NCI-H510A (cell line): Measurements from ENCODE around the gene PRRT4.

ENCODE experiments used
- DNase-seq: peaks from one replicate; lab custom pipeline; 2025; lab: John Stamatoyannopoulos, UW

The PRRT4 gene

DNA sequence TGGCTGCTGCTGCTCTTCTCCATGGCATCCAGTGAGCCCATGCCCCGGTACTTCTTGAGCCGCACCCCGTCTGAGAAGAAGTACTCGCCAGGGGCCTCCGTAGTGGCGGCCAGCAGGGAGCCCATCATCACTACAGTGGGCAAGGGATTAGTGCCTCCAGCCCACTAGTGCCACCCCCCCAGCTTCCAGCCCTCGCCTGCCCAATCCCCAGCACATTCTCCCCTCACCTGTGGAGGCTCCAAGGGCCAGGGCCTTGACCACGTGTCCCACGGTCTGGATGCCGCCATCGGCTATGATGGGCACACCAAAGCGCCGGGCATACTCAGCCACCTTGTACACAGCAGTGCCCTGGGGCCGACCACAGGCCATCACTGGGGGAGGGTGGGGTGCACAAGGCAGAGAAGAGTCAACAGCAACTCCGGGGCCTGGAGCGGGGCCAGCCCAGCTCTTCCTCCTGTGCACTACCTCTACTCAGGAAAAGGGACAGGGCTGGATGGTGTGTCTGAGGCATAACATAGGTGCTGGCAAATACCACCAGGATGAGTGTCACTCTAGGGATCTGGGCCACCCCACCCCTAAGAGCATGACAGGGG lies 33.5 kb upstream of the PRRT4 start:
- no peak for DNase-seq

DNA sequence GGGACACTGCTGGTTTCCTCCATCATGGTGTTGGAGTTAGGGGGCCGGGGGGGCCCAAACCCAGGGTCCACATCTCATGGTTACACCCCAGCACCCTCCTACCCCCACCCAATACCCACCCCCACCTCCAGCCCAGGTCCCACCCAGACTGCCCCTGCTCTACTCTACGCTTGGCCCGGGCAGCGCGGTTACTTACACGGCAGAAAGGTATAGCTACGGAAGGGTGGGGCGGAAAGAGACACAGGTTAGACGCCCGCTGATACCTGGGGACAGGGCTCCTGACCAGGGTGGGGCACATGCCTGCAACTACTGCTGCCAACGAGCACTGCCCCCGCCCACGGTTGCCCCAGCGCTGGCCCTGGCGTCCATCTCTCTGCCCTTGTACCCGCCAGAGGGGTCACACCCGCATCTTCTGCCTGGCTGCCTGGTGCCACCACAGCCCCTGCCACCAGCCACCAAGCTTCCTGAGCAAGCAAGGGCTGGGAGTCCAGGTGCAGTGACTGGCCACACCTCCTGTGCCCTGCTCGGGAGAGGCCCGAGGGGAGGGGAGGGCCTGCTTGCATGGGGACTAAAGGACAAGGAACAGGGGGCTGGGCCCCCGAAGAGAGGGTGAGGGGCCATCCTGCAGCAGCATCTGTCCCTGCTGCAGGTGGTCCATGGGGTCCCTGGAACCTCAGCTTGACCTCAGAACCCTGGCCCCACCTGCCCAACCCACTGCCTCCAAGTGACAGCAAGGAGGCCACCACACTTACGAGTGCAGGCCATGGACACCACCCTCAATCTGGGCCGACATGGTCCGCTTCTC lies 32.2 kb upstream of the PRRT4 start:
- DNase-seq: no peak

DNA sequence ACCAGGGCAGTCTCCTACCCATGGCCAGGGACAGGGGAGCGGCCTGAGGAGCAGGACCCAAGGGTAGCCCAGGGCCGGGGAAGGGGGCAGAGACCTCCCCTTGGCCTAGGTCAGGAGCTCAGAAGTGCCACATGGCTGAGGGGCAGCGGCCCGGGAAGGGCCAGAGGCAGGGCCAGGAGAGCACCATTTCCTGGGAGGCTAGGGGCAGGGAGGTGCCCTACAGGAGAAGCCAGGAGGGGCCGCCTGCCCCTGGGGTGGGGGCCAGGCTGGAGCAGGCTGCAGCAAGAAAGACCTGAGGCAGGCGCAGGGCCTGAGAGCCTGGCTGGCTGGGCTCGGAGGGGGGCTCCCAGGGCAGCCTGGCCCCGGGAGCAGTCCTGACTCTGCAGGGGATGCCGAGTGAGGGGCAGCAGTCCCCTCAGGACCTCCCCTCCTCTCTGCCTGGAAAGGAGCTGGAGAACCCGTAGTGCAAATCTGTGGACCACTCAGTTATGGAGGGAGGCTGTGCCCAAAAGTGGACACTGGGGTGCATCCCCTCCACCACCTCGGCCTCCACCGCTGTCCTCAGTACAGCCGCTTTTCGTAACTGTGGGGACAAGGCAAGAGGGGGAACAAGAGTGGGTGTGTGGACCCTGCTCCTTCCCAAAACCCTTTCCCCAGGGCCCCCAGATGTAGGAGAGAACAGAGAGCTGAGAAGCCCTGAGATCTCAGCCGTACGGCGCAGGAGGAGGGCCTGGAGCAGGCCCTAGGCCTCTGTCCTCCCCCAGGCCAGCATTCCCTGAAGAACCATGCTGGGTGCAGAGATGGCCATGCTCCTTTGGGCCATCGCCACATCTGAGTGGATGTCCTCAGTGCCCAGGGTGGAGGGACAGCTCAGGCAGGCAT lies 31.2 kb upstream of the PRRT4 start:
- DNase-seq: no peak

DNA sequence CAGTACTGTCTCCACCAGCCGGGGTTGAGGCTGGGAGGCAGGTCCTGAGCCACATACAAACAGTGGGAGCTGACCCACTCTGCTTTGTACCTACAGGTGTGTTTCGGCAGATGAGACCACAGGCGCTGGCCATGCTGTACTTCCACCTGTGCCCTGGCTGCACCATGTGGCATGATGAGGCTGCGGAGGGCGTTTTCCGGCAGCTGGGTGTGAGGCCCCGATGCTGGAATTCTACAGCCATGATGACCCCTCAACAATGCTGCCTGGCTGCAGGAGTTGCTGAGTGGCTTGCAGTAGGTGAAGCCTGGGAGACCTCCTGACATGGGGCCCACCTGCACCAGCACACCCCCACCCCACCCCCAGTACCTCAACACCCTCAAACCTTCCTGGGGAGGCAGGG lies 30.3 kb upstream of the PRRT4 start:
- DNase-seq: no peak

DNA sequence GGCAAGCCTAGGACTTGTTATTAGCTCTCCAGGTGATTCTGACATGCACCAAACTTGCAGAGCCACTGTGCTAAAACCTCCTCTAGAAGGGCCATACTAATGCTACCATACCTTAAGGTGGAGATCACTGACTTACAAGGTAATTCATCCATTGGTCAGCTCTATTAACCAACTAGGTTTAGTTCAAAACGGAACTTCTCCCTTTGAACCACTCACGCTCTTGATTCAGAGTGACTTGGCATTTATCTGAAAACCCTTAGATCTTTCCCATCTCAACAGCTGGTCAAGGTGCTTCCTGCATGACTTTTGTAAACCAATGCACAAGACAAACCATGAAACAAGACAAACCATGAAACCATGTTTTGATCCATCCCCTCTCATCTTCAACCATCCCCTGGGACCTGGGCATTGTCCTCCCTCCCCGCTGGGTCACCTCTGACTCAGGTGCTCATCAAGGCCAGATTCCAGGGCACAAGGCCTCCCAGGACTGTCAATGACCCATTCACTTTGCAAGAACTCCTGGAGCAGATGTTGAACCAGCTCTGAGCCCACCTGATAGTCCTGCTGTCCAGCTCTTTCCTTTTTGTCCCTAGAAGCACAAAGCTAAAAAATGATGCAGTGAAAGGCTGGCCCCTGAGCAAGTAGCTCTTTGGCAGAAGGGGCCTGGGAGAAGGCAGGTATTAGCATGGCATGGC lies 29.5 kb upstream of the PRRT4 start:
- no peak for DNase-seq

DNA sequence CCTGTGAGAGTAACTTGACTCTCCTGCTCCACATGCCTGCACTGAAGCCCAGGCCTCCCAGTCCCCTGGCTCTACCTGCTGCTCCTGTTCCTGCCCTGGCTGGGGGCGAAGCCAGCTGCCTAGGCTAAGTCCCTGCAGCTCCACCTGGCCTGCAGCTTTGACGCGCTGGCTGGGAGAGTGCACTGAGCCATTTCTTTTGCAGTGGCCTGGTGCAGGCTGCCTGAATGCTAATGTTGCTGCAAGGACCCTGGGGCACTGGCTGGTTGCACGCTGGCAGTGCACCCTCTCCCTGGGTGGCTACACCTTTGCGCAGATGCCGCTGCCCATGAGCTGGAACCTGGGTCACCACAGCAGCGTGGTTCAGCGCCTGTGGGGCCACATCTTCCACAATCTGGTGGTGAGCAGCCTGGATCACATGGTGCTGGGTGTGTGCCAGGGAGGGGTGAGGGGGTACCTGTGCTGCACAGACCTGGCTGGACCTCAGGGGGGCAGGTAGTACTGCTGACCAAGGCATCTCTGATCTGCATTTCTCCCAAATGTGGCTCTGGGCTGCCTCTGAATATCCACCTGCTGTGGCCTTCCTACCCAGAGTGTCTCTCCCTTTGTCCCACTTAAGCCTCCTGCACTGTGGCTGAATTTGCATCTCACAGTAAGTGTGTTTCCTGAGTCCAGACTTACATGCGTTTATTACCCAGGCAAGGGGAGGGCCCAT lies 28.3 kb upstream of the PRRT4 start:
- DNase-seq: no peak

DNA sequence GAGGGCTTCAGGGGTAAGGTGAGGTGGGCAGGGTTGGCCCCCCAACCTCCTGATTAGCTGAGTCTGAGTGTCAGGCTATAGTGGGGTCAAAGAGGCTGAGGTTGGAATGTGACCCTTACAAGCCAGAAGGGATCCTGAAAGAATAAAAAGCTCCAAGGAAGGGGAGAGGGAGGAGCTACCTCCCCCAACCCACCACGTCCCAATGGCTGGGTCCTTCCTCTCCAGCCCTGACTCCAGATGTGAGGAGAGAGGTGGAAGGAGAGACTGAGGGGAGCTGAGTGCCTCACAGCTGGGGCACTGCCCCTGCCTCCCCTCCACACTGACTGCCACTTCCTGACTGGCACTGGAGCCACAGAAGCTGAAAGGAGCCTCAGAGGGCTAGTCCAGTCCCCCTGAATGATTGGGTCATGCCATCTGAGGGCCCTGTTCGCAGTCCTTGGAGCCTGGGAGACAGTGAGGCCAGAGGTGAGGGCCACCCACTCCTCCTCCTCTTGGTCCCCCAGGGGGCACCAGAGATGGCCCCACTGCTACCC lies 27.7 kb upstream of the PRRT4 start:
- DNase-seq: no peak

DNA sequence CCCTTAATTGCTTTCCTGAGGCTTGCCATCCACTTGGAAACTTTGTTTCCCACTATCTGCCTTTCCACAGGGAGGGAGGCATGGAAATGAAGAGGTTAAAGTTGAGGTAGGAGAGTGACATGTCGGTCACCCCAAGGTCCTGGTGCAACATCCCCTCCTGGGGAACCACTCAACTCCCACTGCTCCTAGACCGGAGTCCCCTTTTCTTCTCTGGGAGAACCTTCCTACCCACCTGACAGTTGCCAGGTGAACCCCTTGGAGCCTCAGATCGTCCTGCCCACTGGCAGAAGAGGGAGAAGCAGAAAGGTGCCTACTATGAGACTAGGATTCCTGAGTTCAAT lies 26.6 kb upstream of the PRRT4 start:
- DNase-seq: no peak

DNA sequence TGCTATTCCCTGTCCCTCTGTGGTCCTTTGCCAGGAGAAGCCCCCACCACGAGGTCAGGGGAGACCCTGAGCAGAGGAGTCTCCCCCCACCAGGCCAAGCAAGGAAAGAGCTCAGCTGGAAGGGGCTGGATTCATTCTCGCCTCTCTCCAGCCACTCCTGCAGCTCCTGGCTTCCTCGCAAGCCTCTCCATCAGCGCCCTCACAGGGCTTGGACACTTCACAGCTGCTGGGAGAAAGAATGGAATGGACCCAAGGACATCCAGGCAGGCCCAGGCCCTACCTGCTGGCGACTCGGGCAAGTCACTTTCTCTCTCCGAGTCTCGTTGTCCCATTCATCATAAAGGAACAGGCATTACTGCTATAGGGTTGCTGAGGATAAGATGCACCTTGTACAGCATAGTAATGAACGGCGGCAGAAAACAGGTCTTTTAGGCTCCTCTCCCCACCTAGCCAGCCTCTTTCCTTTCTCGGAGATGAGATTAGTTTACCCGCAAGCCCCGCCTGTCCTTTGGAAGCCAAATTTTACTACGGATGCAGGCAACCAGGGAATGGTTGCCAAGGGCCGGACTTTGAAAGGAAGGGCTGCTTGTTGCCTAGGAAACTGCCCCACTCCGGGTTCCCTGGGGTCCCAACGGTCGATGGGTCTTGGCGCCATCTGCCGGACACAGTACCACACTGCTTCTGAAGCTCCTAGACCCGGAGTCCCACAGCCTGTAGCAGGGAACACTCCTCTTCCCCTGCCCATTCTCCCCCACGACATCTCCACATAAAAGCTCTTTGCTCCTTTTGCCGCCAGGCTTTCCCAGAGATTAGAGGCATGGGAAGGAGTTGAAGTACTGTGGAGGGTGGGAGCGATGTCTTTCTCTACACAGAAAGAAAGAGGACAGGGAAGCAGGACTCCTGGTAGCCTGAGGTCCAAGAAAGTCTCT lies 26.0 kb upstream of the PRRT4 start:
- DNase-seq: no peak

DNA sequence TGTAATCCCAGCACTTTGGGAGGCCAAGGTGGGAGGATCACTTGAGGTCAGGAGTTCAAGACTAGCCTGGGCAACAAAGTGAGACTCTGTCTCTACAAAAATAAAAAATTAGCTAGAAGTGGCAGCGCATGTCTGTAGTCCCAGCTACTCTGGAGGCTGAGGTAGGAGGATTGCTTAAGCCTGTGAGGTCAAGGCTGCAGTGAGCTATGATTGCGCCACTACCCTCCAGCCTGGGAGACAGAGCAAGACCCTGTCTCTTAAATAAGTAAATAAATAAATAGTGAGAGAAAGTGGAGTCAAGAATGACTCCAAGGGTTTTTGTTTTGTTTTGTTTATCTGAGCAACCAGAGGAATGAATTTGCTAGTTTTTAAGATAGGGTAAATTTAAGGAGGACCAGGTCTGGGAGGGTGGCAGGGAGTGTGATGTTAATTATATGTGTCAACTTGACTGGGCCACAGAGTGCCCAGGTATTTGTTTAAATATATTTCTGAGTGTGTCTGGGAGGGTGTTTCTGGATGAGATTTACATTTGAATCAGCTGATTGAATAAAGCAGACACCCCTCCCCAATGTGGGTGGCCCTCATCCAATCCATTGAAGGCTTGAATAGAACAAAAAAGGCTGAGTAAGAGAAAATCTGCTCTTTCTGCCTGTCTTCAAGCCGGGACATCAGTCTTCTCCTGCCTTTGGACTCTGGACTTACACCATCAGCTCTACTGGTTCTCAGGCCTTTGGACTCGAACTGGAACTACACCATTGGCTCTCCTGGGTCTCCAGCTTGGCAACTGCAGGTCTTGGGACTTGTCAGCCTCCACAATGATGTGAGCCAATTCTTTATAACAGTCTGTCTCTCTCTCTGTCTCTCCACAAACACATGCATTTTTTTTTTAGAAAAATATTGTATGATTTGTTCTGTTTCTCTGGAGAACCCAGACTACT lies 24.8 kb upstream of the PRRT4 start:
- no peak for DNase-seq

DNA sequence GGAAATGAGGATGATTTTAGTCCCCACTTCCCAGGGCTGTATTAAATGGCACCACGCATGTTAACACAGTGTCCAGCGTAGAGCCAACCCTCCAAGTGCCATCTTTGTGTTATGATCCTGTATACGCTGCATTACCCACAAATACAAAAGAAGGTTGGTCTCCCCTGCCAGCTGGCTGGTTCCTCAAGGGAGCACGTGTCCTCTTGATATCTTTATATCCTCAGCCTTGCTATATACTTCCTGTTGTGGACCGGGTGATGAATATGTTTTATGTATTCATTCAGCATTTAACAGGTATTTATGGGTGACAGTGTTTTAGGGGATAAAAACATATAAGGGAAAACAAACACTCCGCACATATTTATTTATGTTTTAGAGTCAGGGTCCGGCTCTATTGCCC lies 23.2 kb upstream of the PRRT4 start:
- no peak for DNase-seq

DNA sequence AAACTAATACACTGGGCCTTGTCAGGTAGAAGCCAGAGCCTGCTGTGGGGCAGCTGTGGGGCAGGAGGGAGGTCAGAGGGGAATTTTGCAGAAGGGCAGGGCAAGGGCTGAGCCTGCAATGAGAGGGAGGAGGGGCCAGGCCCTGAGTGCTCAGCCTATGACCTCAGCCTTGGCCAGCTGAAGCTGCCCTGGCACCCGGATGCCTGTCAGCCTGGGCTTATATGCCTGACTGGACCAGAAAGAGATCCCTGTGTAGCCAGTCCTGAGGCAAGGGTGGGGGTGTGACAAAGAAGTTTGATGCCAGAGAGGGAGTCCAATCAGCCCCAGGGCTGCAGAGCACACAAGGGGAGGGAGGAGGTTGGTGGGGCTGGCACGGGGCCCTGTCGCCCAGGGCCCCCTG lies 22.3 kb upstream of the PRRT4 start:
- DNase-seq: no peak

DNA sequence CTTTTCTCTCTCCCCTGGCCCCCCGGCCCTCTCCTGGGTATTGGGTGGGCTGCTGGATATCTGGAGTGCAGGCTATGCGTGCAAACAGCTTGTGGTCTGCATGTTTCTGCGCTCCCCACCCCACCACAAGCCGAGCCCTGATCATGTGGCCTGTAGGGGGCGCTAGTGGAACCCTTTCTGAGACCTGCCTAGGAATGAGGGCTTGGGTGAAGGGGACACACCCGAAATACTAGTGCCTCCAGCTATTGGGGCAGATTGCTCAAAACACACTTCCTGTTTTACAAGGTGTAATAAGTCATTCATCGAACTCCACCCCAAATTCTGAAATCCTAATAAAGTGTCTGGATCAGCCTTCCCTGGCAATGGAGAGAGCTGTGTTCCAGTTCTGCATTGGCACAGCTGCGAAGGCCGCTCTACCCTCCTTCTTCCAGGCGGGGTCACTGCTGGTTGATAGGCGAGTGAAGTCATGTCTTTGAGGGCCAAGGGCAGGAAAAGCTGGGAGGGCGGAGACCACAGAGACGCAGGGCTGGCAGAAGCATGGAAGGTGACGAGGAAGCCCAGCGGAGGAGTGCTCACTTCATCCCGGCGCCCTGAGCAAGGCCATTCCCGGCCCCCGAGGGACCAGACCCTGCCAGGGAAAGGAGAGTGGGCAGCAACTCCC lies 19.8 kb upstream of the PRRT4 start:
- no peak for DNase-seq

DNA sequence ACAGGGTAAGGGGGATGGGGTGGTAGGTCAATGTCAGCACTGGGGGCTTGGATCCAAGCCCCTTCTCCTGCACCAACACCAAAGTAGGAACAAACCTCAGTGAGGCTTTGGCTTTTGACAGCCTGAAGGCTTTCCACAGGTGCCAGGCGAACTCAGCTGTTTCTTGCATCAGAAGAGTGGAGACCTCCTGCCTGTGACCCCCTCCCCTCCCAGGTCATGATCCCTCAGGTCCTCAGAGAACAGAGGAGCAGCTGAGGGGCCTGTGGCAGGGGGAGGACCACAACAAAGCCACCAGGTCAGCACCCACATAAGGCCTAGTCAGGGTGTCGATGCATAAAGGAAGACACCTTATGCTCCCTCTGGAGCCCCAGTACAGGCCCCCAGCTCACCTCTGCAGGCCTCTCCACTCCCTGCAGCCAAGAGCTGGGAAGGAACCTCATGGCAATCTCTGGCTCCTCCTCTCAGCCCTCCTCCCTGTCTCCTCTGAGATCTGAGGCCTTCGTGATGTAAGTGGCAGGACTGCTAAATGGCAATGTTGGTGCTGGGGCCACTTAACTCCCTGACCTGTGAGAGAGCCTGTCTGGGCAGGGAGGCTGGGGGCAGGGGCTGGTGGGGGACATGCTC lies 19.1 kb upstream of the PRRT4 start:
- no peak for DNase-seq

DNA sequence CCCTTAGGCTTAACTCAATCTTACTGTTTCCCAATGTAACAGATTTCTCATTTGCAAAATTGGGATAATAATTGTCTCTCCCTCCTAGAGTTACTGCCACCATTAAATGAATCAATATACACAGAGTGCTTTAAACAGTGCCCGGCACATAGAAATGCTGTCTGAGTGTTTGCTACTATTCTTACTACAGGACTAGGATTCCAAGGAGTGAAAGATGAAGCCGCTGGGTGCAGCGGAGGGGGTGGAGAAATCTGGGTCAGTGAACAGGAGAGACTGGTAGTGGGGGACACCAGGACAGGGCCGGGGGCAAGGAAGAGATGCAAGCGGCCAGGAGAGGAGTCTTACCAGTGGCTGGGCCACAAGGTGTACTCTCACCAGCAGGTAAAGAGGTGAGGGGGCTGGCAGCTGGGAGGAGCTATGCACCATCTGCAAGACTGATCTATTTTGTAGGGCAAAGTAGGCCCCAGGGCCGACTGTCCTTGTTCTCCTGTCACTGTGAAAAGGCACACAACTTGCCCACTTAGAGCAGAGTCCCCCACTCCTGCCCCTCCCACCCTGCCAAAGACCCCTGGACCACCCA lies 18.5 kb upstream of the PRRT4 start:
- no peak for DNase-seq

DNA sequence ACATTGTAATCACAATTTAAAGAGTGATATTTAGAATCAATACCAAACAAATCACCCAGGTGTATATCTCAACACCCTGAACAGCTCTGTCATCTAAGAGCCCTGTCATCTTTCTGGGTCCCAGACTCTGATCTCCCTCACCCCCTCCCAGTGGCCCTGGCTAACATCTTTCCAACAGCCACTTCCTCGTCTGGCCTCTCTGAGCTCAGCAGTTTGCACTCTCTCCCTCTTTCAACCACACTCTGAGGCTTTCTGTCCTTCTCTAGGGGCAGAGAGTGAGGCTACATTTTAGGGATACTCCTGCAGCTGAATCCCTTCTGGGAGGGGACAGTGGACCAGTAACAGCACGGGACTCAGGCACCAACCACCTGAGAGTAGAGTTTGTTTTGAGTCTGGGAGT lies 17.1 kb upstream of the PRRT4 start:
- no peak for DNase-seq

DNA sequence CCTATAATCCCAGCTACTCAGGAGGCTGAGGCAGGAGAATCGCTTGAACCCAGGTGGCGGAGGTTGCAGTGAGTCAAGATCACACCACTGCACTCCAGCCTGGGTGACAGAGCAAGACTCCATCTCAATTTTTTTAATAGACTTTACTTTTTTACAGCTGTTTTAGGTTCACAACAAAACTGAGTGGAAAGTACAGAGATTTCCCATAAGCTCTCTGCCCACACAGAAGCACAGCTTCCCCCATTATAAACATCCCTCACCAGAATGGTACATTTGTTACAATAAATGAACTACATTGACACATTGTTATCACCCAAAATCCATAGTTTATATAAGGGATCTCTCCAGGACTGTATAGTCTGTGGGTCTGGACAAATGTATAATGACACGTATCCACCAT lies 14.6 kb upstream of the PRRT4 start:
- no peak for DNase-seq

DNA sequence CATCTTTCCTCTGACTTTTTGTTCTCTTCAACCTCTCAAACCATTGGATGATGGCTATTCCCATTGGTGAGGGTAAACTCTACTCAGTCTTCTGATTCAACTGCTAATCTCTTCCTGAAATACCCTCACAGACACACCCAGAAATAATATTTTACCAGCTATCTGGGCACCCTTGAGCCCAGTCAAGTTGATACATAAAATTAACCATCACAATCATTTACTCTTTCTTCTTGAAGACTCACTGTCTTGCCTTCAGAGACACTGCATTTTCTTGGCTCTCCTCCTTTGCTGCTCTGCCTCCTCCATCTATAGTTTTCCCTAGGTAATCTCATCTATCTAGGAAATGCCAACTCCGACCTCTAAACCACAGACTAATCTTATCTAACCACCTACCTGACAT lies 12.6 kb upstream of the PRRT4 start:
- DNase-seq: no peak
